GM12892 (cell line): Measurements from ENCODE around the gene ODAPH.

ENCODE experiments used
- POLR2A ChIP-seq: IDR thresholded peaks from 2 replicates; pipeline ENCODE4 v1.6.1; 2011; ENCODE audit warnings: low read depth, low read length, control low read depth
- POLR2AphosphoS5 ChIP-seq: IDR thresholded peaks from 2 replicates; pipeline ENCODE4 v1.6.1; 2011; ENCODE audit warnings: low read depth, low read length, control low read depth

GRCh38 chr4:75584067-75584466 is 28.2 kb downstream of the ODAPH start:
- no peak for TF ChIP-seq POLR2A
- TF ChIP-seq POLR2AphosphoS5 = no peak
